Liver (tissue), 9 donors: Measurements from ENCODE around the gene DNAJB11. TPM values are rescaled to one million over a fixed set of nuclear protein-coding genes. Genes with fewer than 3 reads are reported as not detected.

Experiments used
- DNase-seq: peaks from one replicate; pipeline ENCODE4 v3.0.0-alpha.2; 2017; ENCODE audit warnings: low spot score
- H3K27ac ChIP-seq, 2 donors: one replicate each; pipeline ENCODE4 v1.7.0; 2013; ENCODE audit warnings: inconsistent platforms in 2 of 2, low read length in 2 of 2, control low read depth in 1 of 2, low read depth in 1 of 2, mild to moderate bottlenecking in 1 of 2
- H3K27me3 ChIP-seq, 4 donors: one replicate each; pipeline versions ENCODE4 v1.6.1 to v1.7.0; 2013; ENCODE audit warnings: low read length in 3 of 4, inconsistent platforms in 1 of 4, mild to moderate bottlenecking in 1 of 4, moderate library complexity in 1 of 4; ENCODE audit not compliant: control insufficient read depth in 4 of 4, insufficient read depth in 4 of 4
- H3K36me3 ChIP-seq, 4 donors: one replicate each; pipeline versions ENCODE4 v1.6.1 to v1.7.0; 2013; ENCODE audit warnings: low read length in 3 of 4, mild to moderate bottlenecking in 3 of 4, low read depth in 1 of 4, moderate library complexity in 1 of 4; ENCODE audit not compliant: control insufficient read depth in 4 of 4, insufficient read depth in 3 of 4
- H3K4me1 ChIP-seq, 4 donors: one replicate each; pipeline versions ENCODE4 v1.6.1 to v1.7.0; 2013; ENCODE audit warnings: low read length in 3 of 4, mild to moderate bottlenecking in 3 of 4, moderate library complexity in 1 of 4; ENCODE audit not compliant: control insufficient read depth in 4 of 4, insufficient read depth in 4 of 4
- H3K4me3 ChIP-seq, 3 donors: one replicate each; pipeline versions ENCODE4 v1.6.1 to v1.7.0; 2013; ENCODE audit warnings: low read length in 3 of 3, control low read depth in 1 of 3, low read depth in 1 of 3, mild to moderate bottlenecking in 1 of 3
- H3K9ac ChIP-seq, 2 donors: one replicate each; pipeline ENCODE4 v1.7.0; 2013; ENCODE audit warnings: low read length in 2 of 2, mild to moderate bottlenecking in 2 of 2, moderate library complexity in 2 of 2, control low read depth in 1 of 2, low read depth in 1 of 2
- H3K9me3 ChIP-seq, 4 donors: one replicate each; pipeline versions ENCODE4 v1.6.1 to v1.7.0; 2013; ENCODE audit warnings: low read length in 3 of 4; ENCODE audit not compliant: control insufficient read depth in 4 of 4
- EGR1 ChIP-seq, 2 donors: IDR thresholded peaks; 2 replicates each; pipeline ENCODE4 v1.6.1; 2016 to 2018; ENCODE audit warnings: antibody characterized with exemption in 2 of 2, low read depth in 2 of 2
- FOXA1 ChIP-seq: IDR thresholded peaks from 2 replicates; pipeline ENCODE4 v1.6.1; 2016; ENCODE audit warnings: antibody characterized with exemption
- FOXA2 ChIP-seq: IDR thresholded peaks from 2 replicates; pipeline ENCODE4 v1.6.1; 2016; ENCODE audit warnings: antibody characterized with exemption
- GABPA ChIP-seq, 2 donors: IDR thresholded peaks in 1 of 2; conservative IDR thresholded peaks in 1 of 2; 2 replicates each; pipeline ENCODE4 v1.6.1; 2016; ENCODE audit warnings: antibody characterized with exemption in 2 of 2, mild to moderate bottlenecking in 1 of 2, moderate library complexity in 1 of 2
- HNF4G ChIP-seq: IDR thresholded peaks from 2 replicates; pipeline ENCODE4 v1.6.1; 2016; ENCODE audit warnings: antibody characterized with exemption
- NR2F2 ChIP-seq: IDR thresholded peaks from 2 replicates; pipeline ENCODE4 v1.6.1; 2016; ENCODE audit warnings: antibody characterized with exemption
- RAD21 ChIP-seq, 2 donors: IDR thresholded peaks; 2 replicates each; pipeline ENCODE4 v1.6.1; 2016; ENCODE audit warnings: antibody characterized with exemption in 2 of 2, mild to moderate bottlenecking in 2 of 2
- SP1 ChIP-seq: IDR thresholded peaks from 2 replicates; pipeline ENCODE4 v1.6.1; 2018; ENCODE audit warnings: antibody characterized with exemption, mild to moderate bottlenecking
- TAF1 ChIP-seq: conservative IDR thresholded peaks from 2 replicates; pipeline ENCODE4 v1.6.1; 2016; ENCODE audit warnings: antibody characterized with exemption, mild to moderate bottlenecking
- YY1 ChIP-seq: IDR thresholded peaks from 2 replicates; pipeline ENCODE4 v1.6.1; 2016; ENCODE audit warnings: antibody characterized with exemption, mild to moderate bottlenecking
- WGBS: extraction: QIAGEN DNeasy Blood & Tissue Kit; methylation state at CpG from one replicate; pipeline ENCODE4 v1.1.7; 2013; 5-methylcytosine and 5-hydroxymethylcytosine counted together
- polyA plus RNA-seq, 2 donors: library from polyadenylated mRNA; stranded (reverse) in 1 of 2; unstranded in 1 of 2; fragments of 200-250 nt in 1 of 2; fragments of >200 nt in 1 of 2; fragmentation: Nextera tagmentation in 1 of 2; extraction: Ambion mirVana in 1 of 2; gene quantifications; one replicate each; pipeline versions ENCODE4 v1.2.1 to v1.2.3, GENCODE V29; 2013 to 2015
- total RNA-seq, 2 donors: library from RNA; depleted of rRNA; stranded (reverse); fragments of >200 nt; gene quantifications; one replicate each; pipeline ENCODE4 v1.2.3, GENCODE V29; 2014
- TF ChIP-seq, protein P1 (sequence below): IDR thresholded peaks from 2 replicates; pipeline ENCODE4 v1.6.1; 2016; ENCODE audit warnings: antibody characterized with exemption
- TF ChIP-seq, protein P2 (sequence below): fragments of 150-350 bp; IDR thresholded peaks from 2 replicates; pipeline ENCODE4 v1.5.1; 2017; ENCODE audit warnings: improper control_type of control experiment, low read depth, low read length; ENCODE audit not compliant: missing input control
- TF ChIP-seq, protein P3 (sequence below): IDR thresholded peaks from 2 replicates; pipeline ENCODE4 v1.6.1; 2016; ENCODE audit warnings: antibody characterized with exemption
- donor health status: healthy.
- donor health status: healthy.
- donor health status: healthy.
- donor health status: healthy.
- donor health status: healthy.

The DNAJB11 gene
- total and polyA plus RNA-seq, 4 donors: 30.2 to 101 (median 56.0) TPM

DNA sequence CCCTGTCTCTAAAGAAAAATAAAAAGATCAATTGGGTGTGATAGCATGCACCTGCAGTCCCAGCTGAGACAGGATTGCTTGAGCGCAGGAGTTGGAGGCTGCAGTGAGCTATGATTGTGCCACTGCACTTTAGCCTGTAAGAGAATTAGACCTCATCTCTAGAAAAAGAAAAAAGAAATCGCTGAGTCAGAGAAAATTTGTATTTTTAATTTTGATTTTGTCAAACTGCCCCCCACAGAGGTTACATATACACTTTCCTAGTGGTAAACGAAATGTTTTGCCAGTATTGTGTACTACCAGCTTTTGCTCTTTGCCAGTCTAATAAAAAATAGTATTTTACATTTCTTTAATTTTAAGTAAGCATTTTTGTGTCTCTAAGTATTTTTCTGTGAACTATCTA is 21.0 kb upstream of the DNAJB11 start:
- no peak for TF ChIP-seq FOXA1
- TF ChIP-seq HNF4G: no peak
- no peak for TF ChIP-seq GABPA (IDR thresholded peaks at IDR 0.05 in 1 of 2, conservative IDR thresholded peaks at IDR 0.05 in 1 of 2)
- no peak for TF ChIP-seq FOXA2
- TF ChIP-seq YY1: no peak
- TF ChIP-seq SP1: no peak
- TF ChIP-seq, protein P1, sequence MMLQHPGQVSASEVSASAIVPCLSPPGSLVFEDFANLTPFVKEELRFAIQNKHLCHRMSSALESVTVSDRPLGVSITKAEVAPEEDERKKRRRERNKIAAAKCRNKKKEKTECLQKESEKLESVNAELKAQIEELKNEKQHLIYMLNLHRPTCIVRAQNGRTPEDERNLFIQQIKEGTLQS: no peak
- TF ChIP-seq RAD21 (IDR thresholded peaks at IDR 0.05): no peak
- TF ChIP-seq, protein P2, sequence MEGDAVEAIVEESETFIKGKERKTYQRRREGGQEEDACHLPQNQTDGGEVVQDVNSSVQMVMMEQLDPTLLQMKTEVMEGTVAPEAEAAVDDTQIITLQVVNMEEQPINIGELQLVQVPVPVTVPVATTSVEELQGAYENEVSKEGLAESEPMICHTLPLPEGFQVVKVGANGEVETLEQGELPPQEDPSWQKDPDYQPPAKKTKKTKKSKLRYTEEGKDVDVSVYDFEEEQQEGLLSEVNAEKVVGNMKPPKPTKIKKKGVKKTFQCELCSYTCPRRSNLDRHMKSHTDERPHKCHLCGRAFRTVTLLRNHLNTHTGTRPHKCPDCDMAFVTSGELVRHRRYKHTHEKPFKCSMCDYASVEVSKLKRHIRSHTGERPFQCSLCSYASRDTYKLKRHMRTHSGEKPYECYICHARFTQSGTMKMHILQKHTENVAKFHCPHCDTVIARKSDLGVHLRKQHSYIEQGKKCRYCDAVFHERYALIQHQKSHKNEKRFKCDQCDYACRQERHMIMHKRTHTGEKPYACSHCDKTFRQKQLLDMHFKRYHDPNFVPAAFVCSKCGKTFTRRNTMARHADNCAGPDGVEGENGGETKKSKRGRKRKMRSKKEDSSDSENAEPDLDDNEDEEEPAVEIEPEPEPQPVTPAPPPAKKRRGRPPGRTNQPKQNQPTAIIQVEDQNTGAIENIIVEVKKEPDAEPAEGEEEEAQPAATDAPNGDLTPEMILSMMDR: no peak
- TF ChIP-seq, protein P3, sequence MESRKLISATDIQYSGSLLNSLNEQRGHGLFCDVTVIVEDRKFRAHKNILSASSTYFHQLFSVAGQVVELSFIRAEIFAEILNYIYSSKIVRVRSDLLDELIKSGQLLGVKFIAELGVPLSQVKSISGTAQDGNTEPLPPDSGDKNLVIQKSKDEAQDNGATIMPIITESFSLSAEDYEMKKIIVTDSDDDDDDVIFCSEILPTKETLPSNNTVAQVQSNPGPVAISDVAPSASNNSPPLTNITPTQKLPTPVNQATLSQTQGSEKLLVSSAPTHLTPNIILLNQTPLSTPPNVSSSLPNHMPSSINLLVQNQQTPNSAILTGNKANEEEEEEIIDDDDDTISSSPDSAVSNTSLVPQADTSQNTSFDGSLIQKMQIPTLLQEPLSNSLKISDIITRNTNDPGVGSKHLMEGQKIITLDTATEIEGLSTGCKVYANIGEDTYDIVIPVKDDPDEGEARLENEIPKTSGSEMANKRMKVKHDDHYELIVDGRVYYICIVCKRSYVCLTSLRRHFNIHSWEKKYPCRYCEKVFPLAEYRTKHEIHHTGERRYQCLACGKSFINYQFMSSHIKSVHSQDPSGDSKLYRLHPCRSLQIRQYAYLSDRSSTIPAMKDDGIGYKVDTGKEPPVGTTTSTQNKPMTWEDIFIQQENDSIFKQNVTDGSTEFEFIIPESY: no peak
- no peak for TF ChIP-seq EGR1 (IDR thresholded peaks at IDR 0.05; ENCODE audit: low read depth in 2 of 2)
- TF ChIP-seq TAF1: no peak

DNA sequence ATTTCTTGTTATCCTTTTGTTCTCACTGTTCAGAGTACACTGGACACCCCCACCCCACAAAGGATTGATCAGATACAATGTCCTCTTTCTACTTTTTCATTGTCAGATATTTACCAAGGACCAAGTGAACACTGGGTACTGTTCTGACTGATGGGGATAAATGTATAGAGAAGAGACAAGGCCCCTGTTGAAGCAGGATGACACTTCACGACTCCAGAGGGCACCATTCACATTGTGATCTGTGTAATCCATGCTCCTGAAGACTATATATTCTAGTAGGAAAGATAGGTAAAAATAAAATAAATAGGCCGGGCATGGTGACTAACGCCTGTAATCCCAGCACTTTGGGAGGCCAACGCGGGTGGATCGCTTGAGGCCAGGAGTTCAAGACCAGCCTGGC is 19.1 kb upstream of the DNAJB11 start:
- peaks cover 0 to 33% (median 21%) of the 10 kb centered on the region in 4 donors for H3K36me3 ChIP-seq
- H3K4me1 ChIP-seq: no peaks in the 10 kb centered on the region
- TF ChIP-seq, protein P1: no peak
- peak in 1 of 2 donors; percentile 21 for TF ChIP-seq RAD21 (IDR thresholded peaks at IDR 0.05)
- no peak overlapping the region for H3K27ac ChIP-seq
- DNase-seq: no peak
- WGBS: 93% methylated on average over 6 of the region's 6 CpGs
- no peaks in the 10 kb centered on the region for H3K27me3 ChIP-seq
- no peak overlapping the region for H3K4me3 ChIP-seq
- no peaks in the 10 kb centered on the region for H3K9me3 ChIP-seq
- no peak overlapping the region for H3K9ac ChIP-seq

More for the DNA sequence above, 21.0 kb upstream of the DNAJB11 start:
- no peak overlapping the region for H3K9ac ChIP-seq
- WGBS: 98% methylated on average over 3 of the region's 3 CpGs
- no peak overlapping the region for H3K4me3 ChIP-seq
- no peaks in the 10 kb centered on the region for H3K4me1 ChIP-seq
- no peak for DNase-seq
- H3K27ac ChIP-seq: no peak overlapping the region
- peaks cover 0 to 25% (median 11%) of the 10 kb centered on the region in 4 donors for H3K36me3 ChIP-seq
- H3K9me3 ChIP-seq: no peaks in the 10 kb centered on the region
- no peaks in the 10 kb centered on the region for H3K27me3 ChIP-seq

DNA sequence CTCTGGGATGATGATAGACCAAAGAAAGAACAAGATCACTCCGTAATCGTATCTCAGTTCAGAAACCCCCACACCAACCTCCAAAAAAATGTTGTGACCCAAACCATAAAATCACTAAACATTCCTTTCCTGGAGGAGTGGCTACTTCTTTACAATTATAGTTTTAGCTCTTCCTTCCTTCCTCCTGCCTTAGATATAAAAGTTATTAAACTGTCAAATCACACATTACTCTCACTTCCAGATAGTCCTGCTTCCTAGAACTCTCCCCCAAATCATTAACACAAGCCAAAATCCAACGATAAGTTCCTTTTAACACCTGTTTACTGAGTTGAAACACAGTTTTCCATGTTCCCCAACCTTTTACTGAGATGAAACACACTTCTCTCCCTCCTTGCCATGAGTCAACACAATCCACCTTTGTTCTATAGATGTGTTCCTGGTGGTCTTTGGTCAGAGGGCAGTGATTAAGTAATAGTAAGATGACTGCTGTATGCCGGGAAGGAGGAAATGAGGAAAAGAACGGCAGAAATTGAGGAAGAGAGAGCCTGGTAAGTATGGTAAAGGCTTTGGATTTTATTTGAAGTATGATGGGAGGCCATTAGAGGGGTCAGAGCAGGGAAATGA is 18.0 kb upstream of the DNAJB11 start:
- H3K9me3 ChIP-seq: no peaks in the 10 kb centered on the region
- no peak overlapping the region for H3K9ac ChIP-seq
- H3K4me3 ChIP-seq: no peak overlapping the region
- H3K4me1 ChIP-seq: no peaks in the 10 kb centered on the region
- no peaks in the 10 kb centered on the region for H3K27me3 ChIP-seq
- no peak for DNase-seq
- TF ChIP-seq GABPA (IDR thresholded peaks at IDR 0.05 in 1 of 2, conservative IDR thresholded peaks at IDR 0.05 in 1 of 2) (no peak), TAF1 (no peak), NR2F2 (no peak)
- peaks cover 3 to 44% (median 27%) of the 10 kb centered on the region in 4 donors for H3K36me3 ChIP-seq
- WGBS: 70% methylated on average over 5 of the region's 5 CpGs
- no peak overlapping the region for H3K27ac ChIP-seq
